Raji (cell line): ENCODE data around the gene ACTL10.

Source experiments
- POLR2A ChIP-seq: IDR thresholded peaks from 2 replicates; pipeline ENCODE4 v1.6.1; 2011; ENCODE audit warnings: low read depth, low read length, control low read depth; ENCODE audit not compliant: insufficient read depth

The ACTL10 gene

GRCh38 chr20:33709905-33710541 lies 43.3 kb downstream of the ACTL10 start:
- TF ChIP-seq POLR2A = no peak

- TF ChIP-seq POLR2A = no peak
Measured at GRCh38 chr20:33710681-33711445, 44.1 kb downstream of the ACTL10 start.

GRCh38 chr20:33711446-33711738 lies 44.6 kb downstream of the ACTL10 start:
- no peak for TF ChIP-seq POLR2A

- TF ChIP-seq POLR2A = no peak
Measured at GRCh38 chr20:33713865-33714367, 47.2 kb downstream of the ACTL10 start.

- no peak for TF ChIP-seq POLR2A
Measured at GRCh38 chr20:33716498-33716897, 49.8 kb downstream of the ACTL10 start.
